Parathyroid adenoma (tissue), 2 donors: Measurements from ENCODE around the gene NTN3.
A peak's percentile ranks its signal among the peaks of the same experiment; 100 is the strongest.

Experiments
- H2AFZ ChIP-seq: fragments of 300-600 bp; sonication (generic); one replicate; pipeline ENCODE4 v1.7.0; 2017; ENCODE audit warnings: antibody characterized with exemption, mild to moderate bottlenecking
- H3K27ac ChIP-seq: fragments of 300-600 bp; sonication (generic); one replicate; pipeline ENCODE4 v1.7.0; 2017
- H3K27me3 ChIP-seq: fragments of 300-600 bp; sonication (generic); one replicate; pipeline ENCODE4 v1.7.0; 2017; ENCODE audit warnings: low read length; ENCODE audit not compliant: control insufficient read depth, insufficient read depth
- H3K36me3 ChIP-seq: fragments of 300-600 bp; sonication (generic); one replicate; pipeline ENCODE4 v1.7.0; 2017; ENCODE audit warnings: low read length; ENCODE audit not compliant: control insufficient read depth, insufficient read depth
- H3K4me1 ChIP-seq: fragments of 300-600 bp; sonication (generic); one replicate; pipeline ENCODE4 v1.7.0; 2017; ENCODE audit warnings: control low read depth
- H3K4me2 ChIP-seq: fragments of 300-600 bp; sonication (generic); one replicate; pipeline ENCODE4 v1.7.0; 2017; ENCODE audit warnings: low read length
- H3K4me3 ChIP-seq: fragments of 300-600 bp; sonication (generic); one replicate; pipeline ENCODE4 v1.7.0; 2017; ENCODE audit warnings: low read depth, low read length
- H3K79me2 ChIP-seq: fragments of 300-600 bp; sonication (generic); one replicate; pipeline ENCODE4 v1.7.0; 2017; ENCODE audit warnings: control low read depth
- H3K9ac ChIP-seq: fragments of 300-600 bp; sonication (generic); one replicate; pipeline ENCODE4 v1.7.0; 2017; ENCODE audit warnings: mild to moderate bottlenecking
- H3K9me3 ChIP-seq: fragments of 300-600 bp; sonication (generic); one replicate; pipeline ENCODE4 v1.7.0; 2017; ENCODE audit warnings: low read length; ENCODE audit not compliant: control insufficient read depth
- CTCF ChIP-seq: fragments of 300-600 bp; sonication (generic); IDR thresholded peaks from one replicate; pipeline ENCODE4 v1.7.0; 2017; ENCODE audit warnings: antibody characterized with exemption, mild to moderate bottlenecking
- donor health status: primary hyperparathyroidism.

Gene NTN3

DNA sequence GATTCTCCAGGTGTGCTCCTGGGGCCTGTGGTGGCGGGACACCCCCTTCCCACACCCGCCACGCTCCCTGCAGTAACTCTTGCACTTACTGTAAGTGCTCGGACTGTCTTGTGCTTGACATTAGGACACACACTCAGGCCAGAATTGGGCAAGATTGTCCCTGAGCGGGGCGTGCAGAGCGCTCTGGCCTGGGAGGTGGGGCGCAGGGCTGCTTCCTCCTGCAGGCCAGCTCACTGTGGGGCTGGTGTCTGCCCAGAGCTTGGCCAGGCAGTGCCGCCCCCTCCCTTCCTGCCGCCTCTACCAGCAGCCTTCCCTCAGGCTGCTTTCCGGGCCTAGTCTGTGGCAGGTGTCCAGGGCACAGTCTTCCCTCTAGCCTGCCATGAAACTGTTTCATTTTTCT, 36.6 kb downstream of the NTN3 start:
- Histone ChIP-seq H3K79me2 (no peaks in the 10 kb centered on the region), H2AFZ (no peak overlapping the region), H3K4me1 (peaks cover 12% of the 10 kb centered on the region), H3K9me3 (no peaks in the 10 kb centered on the region), H3K4me3 (no peak overlapping the region), H3K4me2 (no peak overlapping the region), H3K27me3 (no peaks in the 10 kb centered on the region), H3K27ac (no peak overlapping the region), H3K36me3 (no peaks in the 10 kb centered on the region), H3K9ac (no peak overlapping the region)
- no peak for TF ChIP-seq CTCF

DNA sequence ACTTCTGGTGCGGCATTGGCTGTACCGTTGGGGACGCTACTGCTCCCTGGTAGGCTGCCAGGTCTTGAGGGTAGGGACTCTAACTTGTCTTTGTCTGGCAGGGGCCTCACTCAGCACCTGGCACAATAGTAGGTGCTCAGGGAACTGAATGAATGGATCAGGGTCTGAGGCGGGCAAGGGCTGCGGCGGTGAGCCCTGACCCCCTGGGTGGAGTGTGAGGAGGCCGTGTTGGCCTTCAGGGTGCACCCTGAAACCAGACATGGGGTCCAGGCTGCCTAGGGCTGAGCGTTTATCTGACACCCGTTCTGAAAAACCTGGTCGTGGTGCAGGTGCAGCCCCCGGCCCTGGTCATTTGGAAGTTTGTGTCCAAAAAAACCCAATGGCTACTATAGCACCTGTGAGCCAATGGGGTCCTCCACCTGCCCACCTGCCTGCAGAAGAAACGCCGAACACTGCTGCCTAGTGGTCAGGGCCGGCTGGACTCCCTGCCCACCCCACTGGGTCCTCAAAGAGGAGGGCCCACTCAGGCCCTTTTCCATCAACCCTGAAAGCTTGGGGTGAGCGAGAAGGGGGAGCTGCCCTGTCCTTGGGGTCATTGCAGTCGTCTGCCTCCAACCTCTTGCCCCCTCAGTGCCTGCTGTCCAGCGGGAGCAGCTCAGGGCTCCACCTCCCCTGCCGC, 37.8 kb downstream of the NTN3 start:
- no peak overlapping the region for H3K27ac ChIP-seq
- no peak overlapping the region for H3K4me3 ChIP-seq
- no peak for TF ChIP-seq CTCF
- H3K4me2 ChIP-seq = no peak overlapping the region
- H3K27me3 ChIP-seq = no peaks in the 10 kb centered on the region
- no peak overlapping the region for H2AFZ ChIP-seq
- no peaks in the 10 kb centered on the region for H3K79me2 ChIP-seq
- H3K9ac ChIP-seq = no peak overlapping the region
- no peaks in the 10 kb centered on the region for H3K36me3 ChIP-seq
- H3K4me1 ChIP-seq = peaks cover 18% of the 10 kb centered on the region
- no peaks in the 10 kb centered on the region for H3K9me3 ChIP-seq

- no peak for TF ChIP-seq CTCF
- Histone ChIP-seq H3K36me3 (no peaks in the 10 kb centered on the region), H3K27me3 (no peaks in the 10 kb centered on the region), H3K4me2 (no peak overlapping the region), H3K9me3 (no peaks in the 10 kb centered on the region), H3K27ac (peak overlapping the region; percentile 99), H3K79me2 (peaks cover 21% of the 10 kb centered on the region), H2AFZ (no peak overlapping the region), H3K4me3 (no peak overlapping the region), H3K9ac (no peak overlapping the region), H3K4me1 (peaks cover 29% of the 10 kb centered on the region)
These were observed 40.2 kb downstream of the NTN3 start for GRCh38 chr16:2511128-2511800.

DNA sequence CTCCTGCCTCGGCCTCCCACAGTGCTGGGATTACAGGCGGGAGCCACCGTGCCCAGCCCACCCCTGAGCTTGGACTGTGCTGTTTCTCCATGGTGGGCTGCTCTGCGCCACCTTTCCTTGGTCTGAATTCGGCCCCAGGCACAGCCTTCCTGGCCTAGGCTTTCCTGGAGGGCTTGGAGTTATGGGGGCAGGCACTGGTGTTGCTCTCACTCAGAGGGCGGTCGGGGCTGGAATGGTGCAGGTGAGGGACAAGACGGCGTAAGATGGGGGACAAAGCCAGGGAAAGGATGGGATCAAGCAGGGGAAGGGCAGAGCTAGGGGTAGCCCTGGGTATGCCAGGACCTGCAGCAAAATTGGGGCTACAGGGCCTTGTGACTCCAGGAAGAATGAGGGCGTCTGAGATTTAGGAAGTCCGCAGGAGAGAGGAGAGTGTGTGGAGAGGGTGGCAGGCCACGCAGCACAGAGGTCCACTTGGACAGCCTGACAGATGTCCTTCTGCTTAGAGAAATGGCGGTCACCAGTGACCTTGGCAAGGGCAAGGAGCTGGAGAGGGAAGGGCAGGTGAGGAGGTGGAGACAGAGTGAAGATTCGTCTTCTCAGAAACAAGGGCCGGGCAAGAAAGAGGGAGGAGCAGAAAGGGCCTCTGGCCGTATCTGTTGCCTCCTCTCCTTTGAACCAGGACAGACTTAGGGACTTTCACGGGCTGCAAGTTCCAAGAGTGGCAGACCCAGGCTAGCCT, 41.1 kb downstream of the NTN3 start:
- peaks cover 30% of the 10 kb centered on the region for H3K79me2 ChIP-seq
- peak overlapping the region; percentile 99 for H3K27ac ChIP-seq
- peaks cover 38% of the 10 kb centered on the region for H3K4me1 ChIP-seq
- peak overlapping the region; percentile 98 for H3K4me2 ChIP-seq
- peak overlapping the region; percentile 92 for H2AFZ ChIP-seq
- H3K9me3 ChIP-seq = no peaks in the 10 kb centered on the region
- no peak overlapping the region for H3K9ac ChIP-seq
- H3K4me3 ChIP-seq = peak overlapping the region; percentile 72
- H3K36me3 ChIP-seq = no peaks in the 10 kb centered on the region
- no peaks in the 10 kb centered on the region for H3K27me3 ChIP-seq
- no peak for TF ChIP-seq CTCF
